OCI-LY7 (cell line): Measurements from ENCODE around the gene C5AR2. TPM values are rescaled to one million over a fixed set of nuclear protein-coding genes. Genes with fewer than 3 reads are reported as not detected.

Source experiments
- BruUV-seq: library from RNA; stranded (reverse); fragments of 400-500 nt; replicated peaks from 2 replicates; lab custom pipeline; 2021; lab: Mats Ljungman, UMichigan
- CTCF ChIA-PET: fragments of 300-600 bp; sonication (Branson Sonifier 250); formaldehyde crosslinking; loops from one replicate; lab custom pipeline; 2022; ENCODE audit warnings: antibody characterized with exemption; ENCODE audit not compliant: unreplicated experiment; lab: Charles Lee
- POLR2A ChIA-PET: fragments of 300-600 bp; sonication (Branson Sonifier 250); formaldehyde crosslinking; loops from one replicate; lab custom pipeline; 2022; ENCODE audit warnings: antibody characterized with exemption; lab: Charles Lee
- DNase-seq: peaks from one replicate; pipeline ENCODE4 v3.0.0-alpha.2; 2015; ENCODE audit warnings: low spot score
- H2AFZ ChIP-seq: fragments of 200-600 bp; sonication (generic), shearing (Covaris generic); 2 replicates; pipeline ENCODE4 v1.6.1; 2014; ENCODE audit warnings: mild to moderate bottlenecking, antibody characterized with exemption, low read length, moderate library complexity
- H3K27ac ChIP-seq: fragments of 200-600 bp; sonication (generic); 2 replicates; pipeline ENCODE4 v1.5.1; 2014; ENCODE audit warnings: mixed run types, low read depth, mild to moderate bottlenecking, moderate library complexity, low read length, inconsistent platforms; ENCODE audit not compliant: poor library complexity, severe bottlenecking
- H3K36me3 ChIP-seq: fragments of 200-600 bp; sonication (generic); 2 replicates; pipeline ENCODE4 v1.6.1; 2014; ENCODE audit warnings: mild to moderate bottlenecking, antibody characterized with exemption, low read length, moderate library complexity, mixed read lengths; ENCODE audit not compliant: insufficient read depth
- H3K4me1 ChIP-seq: fragments of 200-600 bp; sonication (generic); 2 replicates; pipeline ENCODE4 v1.5.1; 2014; ENCODE audit warnings: mild to moderate bottlenecking, low read length; ENCODE audit not compliant: insufficient read depth, poor library complexity, severe bottlenecking
- H3K4me2 ChIP-seq: fragments of 200-600 bp; sonication (generic); 2 replicates; pipeline ENCODE4 v1.6.1; 2014; ENCODE audit warnings: mild to moderate bottlenecking, low read length
- H3K4me3 ChIP-seq: fragments of 200-600 bp; sonication (generic); 2 replicates; pipeline ENCODE4 v1.5.1; 2014; ENCODE audit warnings: mild to moderate bottlenecking, low read depth, low read length; ENCODE audit not compliant: poor library complexity, severe bottlenecking
- H3K79me2 ChIP-seq: fragments of 200-600 bp; sonication (generic); 2 replicates; pipeline ENCODE4 v1.6.1; 2016; ENCODE audit warnings: low read depth, mild to moderate bottlenecking, low read length, moderate library complexity, mixed read lengths; ENCODE audit not compliant: insufficient read depth
- H3K9me2 ChIP-seq: fragments of 200-600 bp; sonication (generic); 2 replicates; pipeline ENCODE4 v1.6.1; 2016; ENCODE audit warnings: mild to moderate bottlenecking, low read length, mixed read lengths; ENCODE audit not compliant: insufficient read depth
- H3K9me3 ChIP-seq: fragments of 200-600 bp; sonication (generic); 2 replicates; pipeline ENCODE4 v1.6.1; 2014; ENCODE audit warnings: mild to moderate bottlenecking, mixed run types, low read length, mixed read lengths
- H4K20me1 ChIP-seq: fragments of 200-600 bp; sonication (generic); 2 replicates; pipeline ENCODE4 v1.6.1; 2014; ENCODE audit warnings: mild to moderate bottlenecking, antibody characterized with exemption, low read length, moderate library complexity, mixed read lengths; ENCODE audit not compliant: insufficient read depth
- CTCF ChIP-seq: fragments of 200-600 bp; sonication (generic); conservative IDR thresholded peaks from 2 replicates; pipeline ENCODE4 v1.5.1; 2014; ENCODE audit warnings: mild to moderate bottlenecking, antibody characterized with exemption, low read length, moderate library complexity, mixed read lengths
- EZH2phosphoT487 ChIP-seq: fragments of 200-600 bp; sonication (generic); IDR thresholded peaks from 2 replicates; pipeline ENCODE4 v1.6.1; 2018; ENCODE audit warnings: low read depth, borderline replicate concordance, mild to moderate bottlenecking, mixed run types, antibody characterized with exemption, low read length, moderate library complexity, mixed read lengths
- intact Hi-C: fragments of 100-400 bp; cut with micrococcal nuclease; formaldehyde crosslinking; loops from one replicate; pipeline ENCODE4 v1.10.0; 2022; ENCODE audit not compliant: unreplicated experiment
- total RNA-seq, 2 experiments: library from RNA; depleted of rRNA in 1 of 2; stranded (reverse); fragments of >200 nt in 1 of 2; shearing (Covaris generic) in 1 of 2; gene quantifications; 2 replicates each; pipeline ENCODE4 v1.2.3, GENCODE V29; 2014 to 2022

Gene C5AR2
- total RNA-seq, 2 experiments from 2014 or later: 2.6 to 2.9 TPM

- Histone ChIP-seq H2AFZ (no peak overlapping the region), H3K36me3 (no peaks in the 10 kb centered on the region), H3K4me1 (no peaks in the 10 kb centered on the region), H3K27ac (no peak overlapping the region), H3K4me3 (no peak overlapping the region), H3K79me2 (no peaks in the 10 kb centered on the region), H4K20me1 (no peaks in the 10 kb centered on the region), H3K9me3 (no peaks in the 10 kb centered on the region), H3K9me2 (no peaks in the 10 kb centered on the region), H3K4me2 (no peak overlapping the region)
- CTCF ChIA-PET: no interaction called here
- BruUV-seq: no TSS peak
- POLR2A ChIA-PET: no interaction called here
- TF ChIP-seq CTCF: no peak
- no peak for TF ChIP-seq EZH2phosphoT487
- DNase-seq: no peak
- intact Hi-C loops: no loop called here
These were observed 21.7 kb upstream of the C5AR2 start for GRCh38 chr19:47310323-47310722.

GRCh38 chr19:47310819-47311218, 21.2 kb upstream of the C5AR2 start:
- Histone ChIP-seq H3K4me3 (no peak overlapping the region), H3K4me1 (no peaks in the 10 kb centered on the region), H3K27ac (no peak overlapping the region), H3K4me2 (no peak overlapping the region), H3K9me2 (no peaks in the 10 kb centered on the region), H4K20me1 (no peaks in the 10 kb centered on the region), H3K36me3 (no peaks in the 10 kb centered on the region), H3K9me3 (no peaks in the 10 kb centered on the region), H3K79me2 (no peaks in the 10 kb centered on the region), H2AFZ (no peak overlapping the region)
- POLR2A ChIA-PET: no interaction called here
- DNase-seq: no peak
- no TSS peak for BruUV-seq
- CTCF ChIA-PET: no interaction called here
- intact Hi-C loops: no loop called here
- TF ChIP-seq EZH2phosphoT487: no peak

GRCh38 chr19:47312366-47313006, 19.5 kb upstream of the C5AR2 start:
- CTCF ChIA-PET: no interaction called here
- Histone ChIP-seq H3K4me2 (no peak overlapping the region), H4K20me1 (no peaks in the 10 kb centered on the region), H3K27ac (no peak overlapping the region), H3K9me2 (no peaks in the 10 kb centered on the region), H3K9me3 (no peaks in the 10 kb centered on the region), H2AFZ (no peak overlapping the region), H3K79me2 (no peaks in the 10 kb centered on the region), H3K4me1 (no peaks in the 10 kb centered on the region), H3K36me3 (no peaks in the 10 kb centered on the region), H3K4me3 (no peak overlapping the region)
- intact Hi-C loops: no loop called here
- POLR2A ChIA-PET: no interaction called here
- TF ChIP-seq CTCF (no peak), EZH2phosphoT487 (no peak)
- no peak for DNase-seq
- no TSS peak for BruUV-seq
